ENCODE results near the gene ATP9A.
A peak's percentile ranks its signal among the peaks of the same experiment; 100 is the strongest.
"Not testable (repeated sequence)": the region's sequence is repeated elsewhere in the genome, so short reads cannot be mapped to it uniquely, and the experiment has no call there.

ATP9A gene

DNA sequence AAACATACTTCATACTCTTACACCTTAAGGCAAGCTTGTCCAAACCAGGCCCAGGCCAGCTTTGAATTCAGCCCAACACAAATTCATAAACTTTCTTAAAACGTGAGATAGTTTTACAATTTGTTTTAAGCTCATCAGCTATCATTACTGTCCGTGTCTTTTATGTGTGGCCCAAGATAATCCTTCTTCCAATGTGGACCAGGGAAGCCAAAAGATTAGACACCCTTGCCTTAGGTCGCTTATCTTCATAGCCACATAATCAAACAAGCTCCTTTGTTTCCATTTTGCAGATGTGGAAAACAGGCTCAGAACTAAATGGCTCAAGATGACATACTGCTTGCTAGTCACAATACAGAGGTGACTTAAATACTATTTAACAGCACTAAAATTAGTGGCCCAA is 28.1 kb upstream of the ATP9A start:
- no peak for DNase-seq

DNA sequence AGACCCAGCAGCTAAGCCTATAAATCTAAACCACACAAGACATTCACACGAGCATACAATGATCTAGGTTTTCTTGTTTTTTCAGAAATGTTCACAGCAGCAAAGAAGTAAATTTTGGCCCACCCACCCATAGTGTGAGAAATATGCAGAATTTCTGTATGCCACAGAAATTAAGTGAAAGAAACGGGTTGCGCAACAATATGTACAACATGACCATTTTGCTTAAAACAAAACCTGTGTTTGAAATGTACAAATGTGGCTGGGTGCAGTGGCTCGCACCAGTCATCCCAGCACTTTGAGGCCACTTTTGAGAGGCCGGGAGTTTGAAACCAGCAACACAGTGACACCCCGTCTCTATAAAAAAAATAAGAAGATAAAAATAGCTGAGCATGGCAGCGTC is 24.8 kb upstream of the ATP9A start:
- DNase-seq: no peak

DNA sequence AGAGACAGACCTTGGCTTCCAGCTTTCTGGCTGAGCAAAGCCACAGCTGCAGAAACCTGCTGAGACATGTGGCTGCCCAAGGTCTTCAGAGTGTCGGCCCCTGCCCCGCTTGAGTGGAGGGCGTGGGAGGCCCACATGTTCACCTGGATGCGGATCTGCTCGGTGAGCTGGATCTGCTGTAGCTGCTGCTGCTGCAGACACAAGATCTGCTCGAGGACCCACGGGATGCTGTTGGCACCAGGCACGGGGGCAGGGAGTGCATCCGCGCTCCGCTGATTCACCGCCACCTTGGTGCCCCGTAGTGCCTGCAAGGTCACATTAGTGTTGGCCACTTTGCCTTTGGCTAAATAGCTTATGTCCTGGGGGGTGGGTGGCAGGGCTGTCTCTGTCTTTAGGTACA is 23.4 kb upstream of the ATP9A start:
- DNase-seq: no peak

DNA sequence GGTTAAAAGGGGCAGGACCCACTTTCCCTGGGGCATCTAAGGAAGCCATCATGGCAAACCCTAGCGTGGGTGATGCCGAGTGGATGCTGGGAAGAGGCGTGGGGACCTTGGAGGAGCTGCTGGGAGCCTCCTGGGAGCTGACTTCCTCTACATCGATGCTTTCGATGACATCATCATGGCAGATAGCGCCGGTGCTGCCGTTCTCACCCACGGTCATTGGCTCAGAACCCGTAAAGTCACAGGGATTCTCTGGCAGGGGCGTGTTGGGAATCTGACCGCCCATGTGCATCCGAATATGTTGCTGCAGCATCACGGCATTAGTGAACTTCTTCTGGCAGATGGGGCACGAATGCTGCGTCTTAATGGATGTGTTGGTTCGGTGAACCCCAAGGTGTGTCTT is 22.1 kb upstream of the ATP9A start:
- no peak for DNase-seq

DNA sequence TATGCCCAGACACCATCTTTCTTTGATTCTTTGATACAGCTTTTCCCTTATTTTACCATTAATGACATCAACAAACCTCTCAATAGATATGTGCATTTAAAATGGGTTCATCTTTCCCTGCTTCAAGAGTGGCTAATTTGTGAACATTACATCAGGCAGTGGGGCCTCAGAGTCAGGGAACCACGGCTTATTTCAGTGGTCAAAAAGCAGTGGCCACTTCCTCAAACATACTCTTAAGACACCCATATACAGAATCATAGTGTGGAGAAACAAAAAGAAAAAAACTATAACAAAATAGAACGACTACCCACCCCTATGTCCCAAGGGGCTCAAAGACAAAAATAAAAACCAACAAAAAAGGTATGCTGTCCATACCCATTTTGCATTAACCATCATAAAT is 21.2 kb upstream of the ATP9A start:
- DNase-seq: no peak

DNA sequence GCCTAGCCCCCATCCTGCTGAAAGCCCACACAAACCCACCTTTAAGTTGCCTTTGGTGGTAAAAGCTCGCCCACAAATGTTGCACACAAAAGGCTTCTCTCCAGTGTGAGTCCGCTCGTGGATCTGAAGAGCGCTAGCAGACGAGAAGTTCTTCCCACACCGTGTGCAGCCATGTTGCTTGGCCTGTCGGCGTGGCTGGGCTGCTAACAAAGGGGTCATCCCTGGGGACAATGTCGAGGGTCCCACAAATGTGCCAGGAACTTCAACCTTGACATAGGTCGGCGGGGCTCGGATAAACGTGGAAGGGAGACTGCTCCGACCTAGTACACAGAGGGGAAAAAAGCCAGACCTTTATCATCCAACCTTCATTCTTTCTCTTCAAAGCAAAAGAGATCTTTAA is 20.6 kb upstream of the ATP9A start:
- DNase-seq: no peak

DNA sequence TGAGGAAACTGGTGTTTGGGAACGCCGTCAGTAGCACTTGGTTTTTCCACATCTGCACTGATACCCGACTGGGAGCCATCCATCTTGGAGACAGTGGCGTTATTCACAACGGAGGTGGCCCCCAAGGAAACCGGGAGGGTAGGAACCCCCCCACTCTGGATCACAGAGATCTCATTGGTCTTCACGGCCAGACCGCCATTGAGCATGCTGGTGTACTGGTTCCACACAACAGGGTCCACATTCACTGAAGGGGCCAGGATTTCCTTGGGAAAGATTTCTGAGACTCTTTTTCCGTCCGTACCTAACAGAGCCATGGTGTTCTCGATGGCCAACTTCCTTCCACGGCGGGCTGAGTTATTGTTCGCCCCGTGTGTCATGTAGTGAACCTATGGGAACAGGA is 16.1 kb upstream of the ATP9A start:
- DNase-seq: no peak

DNA sequence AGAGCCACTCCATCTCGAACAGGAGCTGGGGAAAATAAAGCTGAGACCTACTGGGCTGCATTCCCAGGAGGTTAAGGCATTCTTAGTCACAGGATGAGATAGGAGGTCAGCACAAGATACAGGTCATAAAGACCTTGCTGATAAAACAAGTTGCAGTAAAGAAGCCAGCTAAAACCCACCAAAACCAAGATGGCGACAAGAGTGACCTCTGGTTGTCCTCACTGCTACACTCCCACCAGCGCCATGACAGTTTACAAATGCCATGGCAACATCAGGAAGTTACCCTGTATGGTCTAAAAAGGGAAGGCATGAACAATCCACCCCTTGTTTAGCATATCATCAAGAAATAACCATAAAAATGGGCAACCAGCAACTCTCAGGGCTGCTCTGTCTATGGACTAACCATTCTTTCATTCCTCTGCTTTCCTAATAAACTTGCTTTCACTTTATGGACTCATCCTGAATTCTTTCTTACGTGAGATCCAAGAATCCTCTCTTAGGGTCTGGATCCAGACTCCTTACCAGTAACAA is 10.1 kb upstream of the ATP9A start:
- not testable (repeated sequence) for DNase-seq

DNA sequence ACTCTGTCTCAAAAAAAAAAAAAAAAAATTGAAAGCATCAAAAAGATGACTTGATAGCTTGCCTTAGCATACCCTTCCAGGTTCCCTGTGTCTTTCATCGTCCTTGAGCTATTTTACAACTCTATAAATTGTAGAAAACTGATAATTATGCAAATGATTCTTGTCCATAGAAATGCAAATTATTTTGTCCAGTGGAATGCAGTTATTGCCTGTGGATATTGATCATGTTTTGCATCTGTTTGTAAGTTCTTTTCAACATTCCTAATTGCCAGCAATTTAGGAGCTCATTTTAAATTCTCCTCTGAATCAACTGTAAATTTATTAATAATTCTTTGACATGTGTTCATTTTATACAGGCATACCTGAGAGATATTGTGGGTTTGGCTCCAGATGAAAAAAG is 7.1 kb upstream of the ATP9A start:
- no peak for DNase-seq

DNA sequence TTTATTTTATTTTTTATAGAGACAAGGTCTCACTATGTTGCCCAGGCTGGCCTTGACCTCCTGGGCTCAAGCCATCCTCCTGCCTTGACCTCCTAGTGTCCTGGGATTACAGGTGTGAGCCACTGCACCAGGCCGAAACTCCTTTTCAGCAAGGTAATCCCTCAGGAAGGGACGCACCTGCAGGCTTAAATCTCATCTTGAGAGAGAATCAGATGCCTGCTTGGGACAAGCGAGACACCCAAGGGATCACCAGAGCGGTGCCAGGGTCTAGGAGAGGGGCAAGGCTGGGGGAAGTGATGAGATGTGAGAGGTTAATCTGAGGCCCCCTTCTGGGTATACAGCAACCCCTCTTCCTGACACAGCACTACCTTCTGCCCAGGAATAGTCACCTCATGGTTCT is 4.0 kb upstream of the ATP9A start:
- DNase-seq: no peak

DNA sequence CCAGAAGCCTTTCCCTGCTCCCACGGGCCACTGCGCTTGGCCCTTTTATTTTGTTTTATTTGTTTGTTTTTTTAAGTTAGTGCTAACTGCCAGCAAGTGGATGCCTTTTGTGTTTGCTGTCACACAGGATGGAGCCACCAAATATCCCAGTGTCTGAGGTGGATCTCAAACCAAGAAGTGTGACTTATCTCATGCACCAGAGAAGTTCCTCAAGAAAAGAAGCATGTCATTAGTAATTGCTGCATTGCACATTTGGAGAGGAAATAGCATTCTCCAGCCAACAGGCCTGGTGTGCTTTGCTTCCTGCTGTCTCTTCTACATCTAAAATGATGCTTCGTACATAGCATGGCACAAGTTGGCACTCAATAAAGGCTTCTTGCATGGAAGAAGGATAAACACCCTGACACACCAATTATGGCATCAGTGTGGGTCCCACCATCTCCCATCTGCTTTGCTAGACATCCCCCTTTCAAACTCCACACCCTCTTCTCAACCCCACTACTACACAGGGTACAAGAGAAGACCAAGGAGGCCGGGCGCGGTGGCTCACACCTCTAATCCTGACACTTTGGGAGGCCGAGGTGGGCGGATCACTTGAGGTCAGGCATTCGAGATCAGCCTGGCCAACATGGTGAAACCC is 1.9 kb upstream of the ATP9A start:
- DNase-seq: no peak

DNA sequence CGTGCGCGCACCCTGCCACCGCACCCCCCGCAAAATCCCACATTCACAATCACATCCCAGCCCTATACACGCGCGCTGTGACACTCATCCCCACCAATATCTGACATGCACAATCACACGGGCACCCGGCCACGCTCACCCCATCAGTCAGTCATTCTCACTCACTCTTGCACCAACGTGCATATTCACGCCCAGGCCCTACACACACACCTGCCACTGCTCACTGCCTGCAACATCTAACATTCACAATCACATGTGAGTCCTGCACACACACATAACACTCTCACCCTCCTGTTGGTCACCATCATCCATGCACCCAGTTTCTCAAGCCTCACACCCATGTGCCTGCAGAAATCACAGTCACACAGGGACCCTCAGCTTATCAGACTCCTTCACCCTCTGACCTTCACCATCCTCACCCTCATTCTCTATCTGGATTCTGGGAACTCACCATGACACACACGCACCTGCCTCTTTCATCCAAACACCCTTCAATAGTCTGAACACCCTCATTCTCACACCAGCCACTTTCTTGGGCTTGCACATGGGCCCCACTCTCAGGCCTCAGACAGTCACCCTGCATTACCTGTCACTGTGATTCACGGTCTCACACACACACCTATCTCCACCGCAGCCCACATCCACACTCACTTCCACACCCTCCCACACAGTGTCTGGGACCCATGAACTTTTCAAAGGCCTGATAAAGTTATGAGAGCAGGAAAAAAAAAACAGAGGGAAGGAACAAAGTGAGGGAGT is 748 bp upstream of the ATP9A start:
- DNase-seq: peak; percentile 57

DNA sequence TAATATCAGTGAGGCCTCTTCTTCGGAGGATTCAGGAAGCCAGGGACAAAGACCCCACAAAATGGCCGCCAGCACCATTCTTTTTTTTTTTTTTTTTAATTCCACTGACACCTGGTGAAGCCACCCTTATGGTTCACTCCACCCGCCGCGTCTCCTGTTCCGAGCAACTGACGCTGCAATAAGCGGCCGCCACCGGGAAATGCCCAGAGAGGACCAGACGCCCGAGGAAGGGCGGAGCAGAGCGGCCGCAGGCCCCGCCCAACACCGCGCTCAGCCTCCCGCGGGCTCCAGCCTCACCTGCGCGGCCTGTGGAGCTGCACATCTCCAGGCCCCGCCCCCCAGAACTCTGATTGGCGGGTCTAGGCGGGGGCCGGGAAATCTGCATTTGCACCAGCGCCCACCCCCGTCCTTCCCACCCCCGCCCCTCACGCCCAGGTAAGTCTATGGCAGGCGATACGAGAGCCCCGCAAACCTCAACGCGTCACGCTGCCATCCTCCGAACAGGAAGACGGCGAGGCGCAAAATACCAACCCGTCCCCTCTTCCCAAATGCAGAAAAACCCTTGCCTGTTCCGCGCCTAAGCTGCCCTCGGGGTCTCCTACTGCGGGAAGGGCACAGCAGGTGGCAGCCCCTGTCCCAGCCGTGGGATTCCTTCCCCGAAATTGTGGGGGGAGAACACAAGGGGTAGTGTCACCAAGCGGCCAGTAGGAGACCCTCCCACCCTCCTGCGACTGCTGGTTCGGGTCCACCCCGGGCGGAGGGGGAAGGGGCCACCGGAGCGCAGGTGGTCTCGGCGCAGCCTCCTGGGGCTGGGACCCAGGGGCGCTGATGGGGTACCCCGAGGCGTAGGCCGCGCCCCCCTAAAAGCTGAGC is 960 bp downstream of the ATP9A start:
- DNase-seq: peak; percentile 83

DNA sequence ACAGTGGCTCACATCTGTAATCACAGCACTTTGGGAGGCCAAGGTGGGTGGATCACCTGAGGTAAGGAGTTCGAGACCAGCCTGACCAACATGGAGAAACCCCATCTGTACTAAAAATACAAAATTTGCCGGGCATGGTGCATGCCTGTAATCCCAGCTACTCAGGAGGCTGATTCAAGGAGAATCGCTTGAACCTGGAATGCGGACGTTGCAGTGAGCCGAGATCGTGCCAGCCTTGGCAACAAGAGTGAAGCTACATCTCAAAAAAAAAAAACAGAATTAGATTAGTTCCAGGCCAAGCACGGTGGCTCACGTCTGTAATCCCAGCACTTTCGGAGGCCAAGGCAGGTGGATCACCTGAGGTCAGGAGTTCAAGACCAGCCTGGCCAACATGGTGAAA is 2.8 kb downstream of the ATP9A start:
- DNase-seq: not testable (repeated sequence)

DNA sequence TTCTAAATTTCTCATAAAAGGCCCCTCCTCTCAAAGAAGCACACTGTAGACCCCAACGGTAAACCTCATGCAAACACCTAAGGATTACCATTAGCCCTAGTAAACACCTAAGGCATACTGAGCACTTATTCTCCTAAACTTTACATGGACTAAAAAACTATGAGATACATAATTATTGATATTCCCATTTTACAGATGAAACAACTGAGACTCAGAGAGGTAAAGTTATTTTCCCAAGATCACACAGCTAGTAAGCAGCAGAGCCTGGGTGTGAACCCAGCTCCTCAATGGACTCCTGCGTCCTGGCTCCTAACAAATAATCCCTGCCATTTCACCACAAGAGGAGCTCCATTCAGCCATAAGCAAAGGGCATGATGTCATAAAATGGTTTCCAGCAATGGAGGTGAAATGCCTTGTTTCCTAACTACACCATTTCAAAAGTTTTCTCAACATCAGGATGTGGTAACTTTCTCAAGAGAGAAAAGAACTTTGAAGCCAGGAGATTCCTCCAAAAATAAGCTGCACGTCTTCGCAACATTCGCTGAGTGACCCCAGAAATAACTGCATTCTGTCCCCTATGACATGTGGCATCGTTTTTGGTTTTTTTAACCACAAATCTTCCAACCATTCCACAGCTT is 4.1 kb downstream of the ATP9A start:
- no peak for DNase-seq

DNA sequence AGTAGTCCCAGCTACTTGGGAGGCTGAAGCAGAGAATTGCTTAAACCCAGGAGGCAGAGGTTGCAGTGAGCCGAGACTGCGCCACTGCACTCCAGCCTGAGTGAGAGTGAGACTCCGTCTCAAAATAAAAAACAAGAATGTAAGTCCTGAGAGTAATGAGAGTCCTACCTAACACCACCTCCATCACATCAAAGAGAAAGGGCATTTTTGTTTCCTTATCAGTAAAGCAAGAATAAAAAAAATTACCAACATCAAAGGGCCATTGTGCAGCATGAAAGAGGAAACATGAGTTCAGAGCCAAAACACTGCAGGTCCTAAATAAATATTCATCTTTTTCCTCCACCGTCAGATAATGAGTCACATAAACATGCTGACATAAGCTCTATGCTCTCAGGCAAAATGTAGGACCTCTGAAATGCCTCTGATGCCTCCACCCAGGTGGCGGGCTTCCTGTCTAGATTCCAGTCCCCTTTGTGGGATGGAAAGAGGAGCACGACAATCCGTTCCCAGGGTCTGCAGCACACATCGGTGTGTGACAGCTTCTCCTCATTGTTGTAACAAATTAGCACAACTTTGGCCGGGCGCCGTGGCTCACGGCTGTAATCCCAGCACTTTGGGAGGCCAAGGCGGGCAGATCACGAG is 7.2 kb downstream of the ATP9A start:
- no peak for DNase-seq

DNA sequence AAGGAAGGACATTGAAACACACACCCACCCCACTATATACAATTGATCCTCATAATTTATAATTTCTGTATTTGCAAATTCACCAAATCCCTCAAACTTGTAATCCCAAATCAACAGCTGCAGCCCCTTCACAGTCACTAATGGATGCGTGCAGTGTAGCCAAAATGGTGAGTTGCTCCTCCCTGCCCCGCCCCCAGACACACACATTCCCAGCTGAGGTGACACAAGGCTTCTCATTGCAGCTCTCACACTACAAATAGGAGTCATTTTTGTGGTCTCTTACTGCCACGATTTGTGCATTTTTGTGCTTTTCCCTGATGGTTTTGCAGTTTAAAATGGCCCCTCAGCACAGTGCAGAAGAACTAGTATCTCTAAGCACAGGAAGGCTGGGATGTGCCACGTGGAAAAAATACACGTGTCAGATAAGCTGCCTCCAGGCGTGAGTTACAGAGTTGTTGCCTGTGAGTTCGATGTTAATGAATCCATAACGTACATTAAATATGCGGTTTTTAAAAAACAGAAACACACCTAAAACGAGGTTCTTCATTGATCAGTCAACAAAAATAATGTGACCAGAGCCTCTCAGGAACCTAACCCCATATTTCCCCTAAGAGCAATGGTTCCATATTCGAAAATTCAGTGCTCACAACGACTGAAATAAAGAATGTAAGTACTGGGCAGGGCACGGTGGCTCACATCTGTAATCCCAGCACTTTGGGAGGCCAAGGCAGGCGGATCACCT is 8.2 kb downstream of the ATP9A start:
- DNase-seq: no peak

DNA sequence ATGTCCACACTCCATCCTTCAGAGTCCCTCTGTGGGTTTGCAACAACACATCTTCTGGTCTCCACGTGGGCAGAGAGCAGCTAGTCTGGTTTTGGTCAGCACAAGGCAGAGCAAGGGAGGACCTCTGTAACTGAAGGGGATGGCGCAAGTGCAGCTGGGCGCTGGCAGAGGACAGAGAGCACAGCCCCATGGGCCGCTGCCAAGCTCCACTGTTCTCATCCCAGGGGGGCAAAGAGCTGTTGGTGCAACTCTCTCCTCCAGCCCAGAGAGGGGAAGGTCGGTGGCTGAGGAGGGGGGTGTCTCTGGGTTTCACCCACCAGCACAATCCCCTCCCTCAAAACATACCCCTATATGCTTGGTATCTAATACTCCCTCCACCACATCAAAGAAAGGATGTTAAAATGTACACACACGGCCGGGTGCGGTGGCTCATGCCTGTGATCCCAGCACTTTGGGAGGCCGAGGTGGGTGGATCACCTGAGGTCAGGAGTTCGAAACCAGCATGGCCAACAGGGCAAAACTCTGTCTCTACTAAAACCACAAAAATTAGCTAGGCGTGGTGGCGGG is 9.1 kb downstream of the ATP9A start:
- DNase-seq: no peak

DNA sequence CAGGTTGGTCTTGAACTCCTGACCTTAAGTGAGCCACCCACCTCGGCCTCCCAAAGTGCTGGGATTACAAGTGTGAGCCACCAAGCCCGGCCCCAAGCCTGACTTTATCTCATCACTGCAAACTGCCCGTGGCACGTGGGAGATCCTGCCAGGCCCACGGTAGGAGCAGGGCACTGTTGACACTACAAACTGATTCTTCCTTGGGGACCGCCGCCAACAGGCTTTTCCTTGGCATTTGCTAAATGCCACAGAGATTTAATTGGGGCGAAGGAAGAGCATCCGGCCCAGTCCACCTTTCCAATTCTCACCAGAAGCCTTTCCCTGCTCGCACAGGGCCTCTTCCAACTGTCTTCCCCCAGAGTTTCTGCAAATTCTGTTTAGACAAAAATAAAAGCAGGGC is 11.0 kb downstream of the ATP9A start:
- no peak for DNase-seq

DNA sequence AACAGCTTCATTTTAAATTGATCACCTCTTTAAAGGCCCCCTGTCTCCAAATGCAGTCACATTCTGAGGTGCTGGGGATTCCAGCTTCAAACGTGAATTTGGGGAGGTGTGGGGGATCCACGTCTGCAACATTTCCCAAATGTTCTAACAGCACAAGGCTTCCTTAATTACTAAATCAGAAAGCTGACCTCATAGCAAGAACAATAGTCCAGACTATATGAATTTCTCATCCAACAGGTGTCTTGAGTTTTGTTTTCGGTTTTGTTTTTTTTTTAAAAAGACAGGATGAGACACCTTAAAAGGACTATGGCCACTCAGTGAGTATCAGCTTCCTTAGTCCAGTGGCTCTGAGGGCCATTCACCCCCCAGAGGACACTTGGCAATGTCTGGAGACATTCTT is 11.5 kb downstream of the ATP9A start:
- DNase-seq: no peak

DNA sequence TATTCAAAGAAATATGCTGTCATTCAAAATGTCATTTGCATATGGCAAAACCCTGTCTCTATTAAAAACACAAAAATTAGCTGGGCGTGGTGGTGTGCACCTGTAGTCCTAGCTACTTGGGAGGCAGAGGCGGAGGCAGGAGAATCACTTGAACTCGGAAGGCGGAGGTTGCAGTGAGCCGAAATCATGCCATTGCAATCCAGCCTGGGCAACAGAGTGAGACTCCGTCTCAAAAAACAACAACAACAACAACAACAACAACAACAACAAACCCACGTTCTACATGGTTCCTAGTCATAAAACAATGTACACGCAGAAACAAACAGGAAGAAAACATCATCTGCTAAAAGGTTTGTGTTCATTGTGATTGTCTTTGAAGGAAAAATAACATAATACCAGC is 15.0 kb downstream of the ATP9A start:
- DNase-seq: not testable (repeated sequence)
